GM10847 (cell line): ENCODE results near the gene NUPR1.

ENCODE experiments used
- POLR2A ChIP-seq: IDR thresholded peaks from 2 replicates; pipeline ENCODE4 v1.6.1; 2011; ENCODE audit not compliant: insufficient read length; ENCODE audit errors: extremely low read depth

The NUPR1 gene

GRCh38 chr16:28538733-28539596 is at the start of gene NUPR1:
NUPR1 (minus strand) TSS chr16:28538974; CDS start chr16:28538907, 67 bp downstream.
- TF ChIP-seq POLR2A, result no peak

GRCh38 chr16:28587386-28587785 is 48.6 kb upstream of the NUPR1 start:
- no peak for TF ChIP-seq POLR2A

- no peak for TF ChIP-seq POLR2A
Observed at GRCh38 chr16:28586466-28586865, 47.7 kb upstream of the NUPR1 start.

GRCh38 chr16:28585674-28586073 is 46.9 kb upstream of the NUPR1 start:
- TF ChIP-seq POLR2A, result no peak

GRCh38 chr16:28580726-28581315 is 42.0 kb upstream of the NUPR1 start:
- no peak for TF ChIP-seq POLR2A

- TF ChIP-seq POLR2A, result no peak
Observed at GRCh38 chr16:28575446-28576109, 36.8 kb upstream of the NUPR1 start.

- TF ChIP-seq POLR2A, result no peak
Observed at GRCh38 chr16:28574925-28575324, 36.2 kb upstream of the NUPR1 start.

- TF ChIP-seq POLR2A, result no peak
Observed at GRCh38 chr16:28573738-28574718, 35.3 kb upstream of the NUPR1 start.

GRCh38 chr16:28572696-28573510 is 34.1 kb upstream of the NUPR1 start:
- no peak for TF ChIP-seq POLR2A

GRCh38 chr16:28569968-28570752 is 31.4 kb upstream of the NUPR1 start:
- TF ChIP-seq POLR2A, result no peak

GRCh38 chr16:28569021-28569420 is 30.2 kb upstream of the NUPR1 start:
- TF ChIP-seq POLR2A, result no peak

GRCh38 chr16:28567292-28567691 is 28.5 kb upstream of the NUPR1 start:
- no peak for TF ChIP-seq POLR2A

GRCh38 chr16:28563218-28563617 is 24.4 kb upstream of the NUPR1 start:
- TF ChIP-seq POLR2A, result no peak
